HL-60/S4 treated with phorbol 12-myristate 13-acetate at 8.2 ng/mL for 4 days and 3 days (cell line): Measurements from ENCODE around the gene PARS2.

Source experiments
- in situ Hi-C: fragments of 300-500 bp; cut with MboI; formaldehyde crosslinking; loops from 2 replicates; pipeline ENCODE4 v1.15.0; 2022; ENCODE audit warnings: low sequenced_read_pairs

Gene PARS2

GRCh38 chr1:54800041-54800898, 35.9 kb upstream of the PARS2 start:
- in situ Hi-C loops = no loop called here

- in situ Hi-C loops = loop anchor here (25.0 kb wide), 1 partner anchor 737 kb away; the partner anchor contains the start of genes TCEANC2 and TMEM59
These were observed 34.7 kb upstream of the PARS2 start for GRCh38 chr1:54798769-54799641.

DNA sequence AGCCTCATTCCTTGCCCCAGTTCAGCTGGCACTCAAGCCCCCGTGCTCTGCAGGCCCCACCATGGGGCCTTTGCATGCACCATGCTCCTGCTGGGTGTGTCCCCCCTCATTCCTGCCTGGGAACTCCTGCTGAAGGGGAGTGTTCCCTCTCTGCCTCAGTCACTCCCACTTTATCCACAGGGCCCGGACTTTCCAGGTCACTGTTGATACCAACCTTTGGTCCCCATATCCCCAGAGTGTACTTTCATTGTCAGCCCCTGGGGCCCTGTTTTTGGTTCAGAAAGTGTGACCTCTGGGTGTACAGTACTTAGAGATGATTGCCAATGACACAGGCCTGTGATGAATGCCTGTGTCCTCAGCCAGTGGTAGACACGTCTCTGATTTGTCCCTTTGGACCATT, 33.9 kb upstream of the PARS2 start:
- in situ Hi-C loops = loop anchor here (25.0 kb wide), 1 partner anchor 736 kb away; the partner anchor contains the start of genes TCEANC2 and TMEM59

DNA sequence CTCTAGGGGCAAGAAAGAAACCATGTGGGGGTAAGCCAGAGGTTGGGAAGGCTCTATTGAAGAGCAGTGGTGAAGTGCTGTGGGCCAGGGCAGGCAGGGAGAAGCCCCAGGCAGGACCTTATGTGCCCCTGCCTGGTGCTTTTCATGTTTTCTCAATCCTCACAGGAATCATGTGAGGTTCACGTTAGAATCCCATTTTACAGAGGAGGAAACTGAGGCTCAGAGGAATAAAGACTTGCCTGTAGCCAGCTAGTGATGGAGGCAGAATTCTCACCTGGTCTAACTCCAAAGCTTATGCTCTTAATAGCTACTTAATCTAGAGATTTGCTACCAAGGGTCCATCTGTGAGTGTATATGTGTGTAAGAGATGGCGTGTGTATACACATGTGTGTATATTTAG, 32.6 kb upstream of the PARS2 start:
- in situ Hi-C loops = loop anchor here (25.0 kb wide), 1 partner anchor 735 kb away; the partner anchor contains the start of genes TCEANC2 and TMEM59

DNA sequence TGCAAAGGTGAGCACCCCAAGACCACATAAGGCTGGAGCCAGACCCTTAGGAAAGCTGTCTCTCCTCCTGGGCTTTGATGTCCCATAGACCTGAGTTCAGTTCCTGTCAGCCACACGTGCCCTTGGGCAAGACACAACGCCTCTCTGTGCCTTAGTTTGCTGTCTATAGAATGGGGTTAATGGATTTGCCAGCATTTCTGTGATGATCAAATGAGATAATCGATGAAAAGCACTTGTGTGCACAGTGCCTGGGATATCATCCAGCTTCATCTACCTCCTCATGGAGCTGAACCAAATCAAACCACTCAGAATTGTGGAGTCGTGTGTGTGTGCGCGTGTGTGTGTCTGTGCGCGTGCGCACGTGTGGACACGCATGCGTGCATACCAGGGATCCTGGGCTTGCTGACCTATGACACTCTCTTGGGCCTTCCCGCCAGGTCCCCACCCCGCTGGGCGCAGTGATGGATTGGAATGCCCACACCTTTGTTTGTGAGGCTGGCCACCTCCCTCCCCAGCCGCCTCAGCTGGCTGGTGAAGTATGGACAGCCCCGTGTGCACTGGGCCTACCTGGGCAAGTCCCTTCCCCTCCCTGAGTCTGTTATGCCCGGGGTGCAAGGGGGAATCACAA, 31.6 kb upstream of the PARS2 start:
- in situ Hi-C loops = loop anchor here (25.0 kb wide), 1 partner anchor 734 kb away; the partner anchor contains the start of genes TCEANC2 and TMEM59

DNA sequence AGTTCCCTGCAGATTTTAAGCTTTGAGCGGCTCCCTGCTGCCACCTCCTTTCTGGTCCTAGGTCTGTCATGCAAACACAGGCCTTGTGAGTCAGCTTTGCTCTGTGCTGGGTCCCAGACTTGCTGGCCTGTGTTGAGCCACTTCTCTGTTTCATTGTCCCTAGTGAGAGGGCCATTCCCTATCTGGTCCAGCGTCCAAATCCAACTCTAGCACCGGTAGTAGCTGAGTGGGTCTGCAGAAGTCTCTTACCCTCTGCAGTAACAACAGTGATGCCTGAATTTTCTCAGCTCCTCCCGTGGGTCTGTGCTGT, 31.0 kb upstream of the PARS2 start:
- in situ Hi-C loops = loop anchor here (25.0 kb wide), 1 partner anchor 733 kb away; the partner anchor contains the start of genes TCEANC2 and TMEM59

DNA sequence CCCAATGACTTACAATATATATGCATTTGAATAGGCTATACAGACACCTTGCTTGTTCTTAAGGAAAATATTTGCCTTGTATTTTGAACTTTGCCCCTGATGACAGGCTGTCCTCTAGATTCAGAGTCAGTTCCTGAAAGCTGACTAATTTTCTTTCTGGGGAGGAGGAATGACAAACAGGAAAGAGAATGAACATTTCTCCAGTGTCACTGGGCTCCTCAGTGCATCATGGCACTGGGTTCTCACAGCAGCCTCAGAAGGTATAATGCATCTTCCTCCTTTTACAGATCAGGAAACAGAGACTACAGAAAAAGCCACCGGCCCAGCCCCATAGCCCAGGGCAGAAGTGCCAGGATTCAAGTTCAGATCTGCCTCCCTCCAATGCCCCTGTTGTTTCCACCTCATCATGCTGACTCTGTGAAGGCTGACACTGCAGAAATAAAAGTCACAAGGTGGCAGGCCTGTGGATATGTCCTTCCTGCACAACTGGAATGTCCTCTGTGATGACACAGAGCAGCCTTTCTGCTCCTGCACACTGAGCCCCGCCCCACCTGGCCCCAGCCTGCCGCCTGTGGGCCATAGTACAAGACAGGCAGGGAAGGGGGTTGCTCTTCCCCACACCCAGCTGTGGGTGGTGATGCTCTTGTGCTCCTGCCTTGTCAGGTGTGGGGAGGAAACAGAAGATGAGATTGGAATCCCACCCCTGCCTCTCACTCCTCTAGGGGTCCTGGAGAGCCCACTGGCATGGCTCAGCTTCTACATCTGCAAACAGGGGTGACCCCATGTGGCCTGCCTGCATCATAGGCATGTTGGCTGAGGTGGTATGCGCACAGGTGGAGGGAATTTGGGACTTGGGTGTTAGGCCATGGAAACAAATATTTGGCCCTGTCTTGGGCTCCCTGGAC, 30.4 kb upstream of the PARS2 start:
- in situ Hi-C loops = loop anchor here (25.0 kb wide), 1 partner anchor 732 kb away; the partner anchor contains the start of genes TCEANC2 and TMEM59

DNA sequence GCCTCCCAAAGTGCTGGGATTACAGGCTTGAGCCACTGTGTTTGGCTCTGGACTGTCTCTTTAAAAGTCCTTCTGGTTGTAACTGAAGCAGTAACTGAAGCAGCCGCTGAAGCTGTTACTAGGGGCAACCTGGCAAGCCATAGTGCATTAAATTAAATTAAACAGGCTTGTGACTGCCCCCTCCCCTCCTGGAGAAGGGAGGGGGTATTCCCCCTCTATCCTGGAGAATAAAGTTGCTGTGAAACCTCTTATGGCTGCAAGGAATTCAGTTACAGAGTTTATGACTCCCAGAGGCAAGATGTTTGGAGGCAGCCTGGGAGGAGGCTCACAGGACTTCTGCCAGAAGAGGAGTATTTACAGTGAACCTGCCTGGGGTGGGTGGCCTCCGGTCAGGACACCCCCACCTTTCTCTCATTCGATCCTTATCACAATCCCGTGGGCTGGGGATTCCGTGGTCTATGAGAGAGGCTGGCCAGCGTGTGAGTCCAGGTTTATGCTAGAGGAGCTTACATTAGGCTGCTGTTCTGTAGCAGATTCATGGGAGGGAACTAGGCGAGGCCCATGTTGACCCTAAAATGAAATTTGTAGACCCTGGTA, 28.5 kb upstream of the PARS2 start:
- in situ Hi-C loops = loop anchor here (25.0 kb wide), 1 partner anchor 730 kb away; the partner anchor contains the start of genes TCEANC2 and TMEM59

DNA sequence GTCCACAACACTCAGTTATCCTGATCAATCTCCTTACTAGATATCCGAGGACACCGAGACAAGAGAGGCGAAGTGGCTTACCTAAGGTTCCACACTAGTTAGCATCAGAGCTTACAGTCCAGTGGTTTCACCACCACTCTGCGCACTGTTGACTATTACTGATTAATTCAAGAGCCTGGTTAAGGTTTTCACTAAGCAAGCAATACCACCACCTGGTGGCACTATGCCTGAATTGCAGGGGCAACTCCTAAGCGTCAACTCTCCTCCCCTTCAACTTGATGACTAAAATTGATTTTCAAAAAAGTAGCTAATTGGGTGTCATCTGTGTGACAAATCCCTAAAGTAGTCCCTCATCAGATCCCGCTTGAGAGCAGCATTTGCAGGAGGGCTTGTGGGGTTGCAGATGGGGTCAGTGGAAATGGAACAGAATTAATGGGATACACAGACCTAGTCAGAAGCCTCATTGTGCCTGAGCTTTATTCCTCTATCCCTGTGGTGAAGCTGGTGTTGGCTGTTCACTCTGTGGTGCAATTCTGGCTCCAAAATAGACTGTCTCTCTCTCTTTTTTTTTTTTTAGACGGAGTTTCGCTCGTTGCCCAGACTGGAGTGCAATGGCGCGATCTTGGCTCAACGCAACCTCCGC, 27.7 kb upstream of the PARS2 start:
- in situ Hi-C loops = loop anchor here (25.0 kb wide), 1 partner anchor 730 kb away; the partner anchor contains the start of genes TCEANC2 and TMEM59

GRCh38 chr1:54788459-54788858, 24.1 kb upstream of the PARS2 start:
- in situ Hi-C loops = loop anchor here (25.0 kb wide), 1 partner anchor 726 kb away; the partner anchor contains the start of genes TCEANC2 and TMEM59

DNA sequence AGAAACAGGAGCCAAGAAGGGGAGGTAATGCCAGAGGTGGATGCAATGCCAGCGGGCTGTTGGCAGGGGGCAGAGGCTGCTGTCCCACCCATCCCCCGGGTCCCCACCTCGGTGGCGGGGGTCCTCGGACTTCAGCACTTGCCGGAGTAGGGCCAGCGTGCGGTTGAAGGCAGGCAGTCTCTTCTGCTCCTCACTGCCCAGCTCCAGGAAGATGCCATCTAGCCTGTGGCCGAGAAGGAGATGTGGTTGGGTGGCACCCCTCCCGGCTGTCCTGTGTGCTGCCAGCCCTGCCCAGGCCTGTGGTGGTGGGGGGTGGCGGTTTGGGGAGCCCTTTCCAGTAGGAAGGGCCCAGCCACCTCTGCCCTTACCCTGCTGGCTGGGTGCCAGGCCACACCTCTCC, 23.3 kb upstream of the PARS2 start:
- in situ Hi-C loops = loop anchor here (25.0 kb wide), 1 partner anchor 725 kb away; the partner anchor contains the start of genes TCEANC2 and TMEM59

DNA sequence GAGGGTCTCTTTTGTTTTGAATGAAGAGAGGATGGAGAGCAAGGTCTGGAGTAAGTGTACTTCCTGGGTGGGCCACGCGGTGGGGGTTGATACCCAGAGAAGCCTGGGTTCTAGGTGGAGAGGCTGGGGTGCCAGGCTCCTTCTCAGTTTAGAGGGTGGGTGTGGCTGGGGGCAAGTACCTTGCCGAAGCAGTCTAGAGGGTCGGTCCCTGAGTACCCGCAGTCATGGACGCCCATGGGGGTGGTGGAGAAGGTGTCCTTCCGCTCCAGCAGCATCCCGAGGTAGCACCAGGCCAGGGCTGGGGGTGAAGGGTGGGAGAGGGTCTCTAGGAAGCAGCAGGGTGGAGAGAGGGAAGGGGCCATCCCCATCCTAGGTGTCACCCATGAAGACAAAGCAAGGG, 22.5 kb upstream of the PARS2 start:
- in situ Hi-C loops = loop anchor here (25.0 kb wide), 1 partner anchor 724 kb away; the partner anchor contains the start of genes TCEANC2 and TMEM59

- in situ Hi-C loops = loop anchor here (25.0 kb wide), 1 partner anchor 722 kb away; the partner anchor contains the start of genes TCEANC2 and TMEM59
These were observed 19.7 kb upstream of the PARS2 start for GRCh38 chr1:54784066-54784465.

DNA sequence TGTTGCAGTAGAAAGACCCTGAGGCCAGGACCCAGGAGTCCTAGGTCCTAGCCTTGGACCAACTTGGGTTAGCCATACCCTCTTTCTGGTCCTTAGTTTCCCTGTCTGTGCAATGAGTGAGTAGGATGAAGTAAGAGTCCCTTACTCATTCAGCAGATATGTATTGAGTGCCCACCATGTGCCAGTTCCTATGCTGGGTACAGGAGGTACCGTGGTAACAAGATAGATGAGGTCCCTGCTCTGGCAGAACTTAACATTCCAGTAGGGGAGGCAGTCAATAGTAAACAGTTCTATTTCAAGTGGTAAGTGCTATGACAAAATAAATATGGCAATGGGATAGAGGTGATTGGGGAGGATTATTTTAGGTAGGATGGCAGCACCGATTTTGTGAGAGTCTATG, 18.3 kb upstream of the PARS2 start:
- in situ Hi-C loops = loop anchor here (25.0 kb wide), 1 partner anchor 720 kb away; the partner anchor contains the start of genes TCEANC2 and TMEM59

GRCh38 chr1:54782156-54782555, 17.8 kb upstream of the PARS2 start:
- in situ Hi-C loops = loop anchor here (25.0 kb wide), 1 partner anchor 720 kb away; the partner anchor contains the start of genes TCEANC2 and TMEM59

GRCh38 chr1:54781023-54781723, 16.9 kb upstream of the PARS2 start:
- in situ Hi-C loops = loop anchor here (25.0 kb wide), 1 partner anchor 719 kb away; the partner anchor contains the start of genes TCEANC2 and TMEM59

DNA sequence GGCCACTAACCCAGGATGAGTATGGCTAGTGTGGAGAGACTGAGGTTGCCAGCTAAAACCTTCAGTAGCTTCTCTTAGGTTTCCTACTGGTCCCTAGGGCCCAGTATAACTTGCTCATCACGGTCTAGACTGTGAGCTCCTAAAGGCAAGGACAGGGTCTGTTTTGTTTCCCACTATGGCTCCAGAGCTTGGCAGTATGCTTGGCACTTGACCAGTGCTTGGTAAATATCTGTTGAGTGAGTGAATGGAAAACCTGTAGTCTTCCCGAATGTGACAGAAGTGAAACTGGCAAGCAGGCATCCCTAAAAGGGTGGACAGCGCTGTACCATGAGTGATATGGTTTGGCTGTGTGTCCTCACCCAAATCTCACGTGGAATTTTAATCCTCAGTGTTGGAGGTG, 13.1 kb upstream of the PARS2 start:
- in situ Hi-C loops = loop anchor here (25.0 kb wide), 1 partner anchor 715 kb away; the partner anchor contains the start of genes TCEANC2 and TMEM59
